ES-I3 (cell line): Measurements from ENCODE around the gene USP14.
"Not testable (repeated sequence)": the region's sequence is repeated elsewhere in the genome, so short reads cannot be mapped to it uniquely, and the experiment has no call there.

Experiments
- H3K36me3 ChIP-seq: 2 replicates; pipeline ENCODE4 v1.6.1; 2013; ENCODE audit warnings: mild to moderate bottlenecking, low read length, control low read depth, moderate library complexity; ENCODE audit not compliant: insufficient read depth
- H3K4me1 ChIP-seq: 2 replicates; pipeline ENCODE4 v1.6.1; 2013; ENCODE audit warnings: mild to moderate bottlenecking, control low read depth, low read length; ENCODE audit not compliant: insufficient read depth
- H3K9ac ChIP-seq: 2 replicates; pipeline ENCODE4 v1.6.1; 2013; ENCODE audit warnings: low read depth, mild to moderate bottlenecking, low read length, moderate library complexity
- H3K9me3 ChIP-seq: 2 replicates; pipeline ENCODE4 v1.6.1; 2013; ENCODE audit warnings: mild to moderate bottlenecking, low read length, moderate library complexity; ENCODE audit not compliant: control insufficient read depth, insufficient read depth

USP14 gene

DNA sequence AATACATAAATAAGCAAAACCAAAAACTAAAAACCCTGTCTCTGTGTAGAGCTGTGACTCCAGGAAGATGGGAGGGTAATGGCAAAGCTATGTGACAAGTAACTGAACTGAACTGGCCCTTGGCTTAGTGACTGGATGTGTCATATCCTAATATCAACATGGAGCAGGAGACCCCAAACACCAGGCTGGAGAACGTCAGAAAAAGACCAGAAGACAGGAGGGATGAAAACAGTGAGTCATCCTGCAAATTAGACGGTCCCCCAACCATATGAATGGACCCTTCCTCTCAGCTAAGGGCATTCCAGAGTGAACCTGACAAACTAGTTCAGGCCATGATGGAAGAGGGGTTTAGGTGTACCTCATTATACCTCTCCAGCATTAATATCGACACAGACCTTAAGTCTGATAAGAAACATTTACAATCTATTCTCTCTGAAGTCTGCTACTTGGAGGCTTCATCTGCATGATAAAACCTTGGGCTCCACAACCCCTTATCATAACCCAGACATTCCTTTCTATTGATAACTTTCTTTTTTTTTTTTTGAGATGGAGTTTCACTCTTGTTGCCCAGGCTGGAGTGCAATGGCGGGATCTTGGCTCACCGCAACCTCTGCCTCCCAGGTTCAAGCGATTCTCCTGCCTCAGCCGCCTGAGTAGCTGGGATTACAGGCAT, 15.6 kb upstream of the USP14 start:
- H3K9me3 ChIP-seq, H3K4me1 ChIP-seq, H3K9ac ChIP-seq, H3K36me3 ChIP-seq: not testable (repeated sequence)

DNA sequence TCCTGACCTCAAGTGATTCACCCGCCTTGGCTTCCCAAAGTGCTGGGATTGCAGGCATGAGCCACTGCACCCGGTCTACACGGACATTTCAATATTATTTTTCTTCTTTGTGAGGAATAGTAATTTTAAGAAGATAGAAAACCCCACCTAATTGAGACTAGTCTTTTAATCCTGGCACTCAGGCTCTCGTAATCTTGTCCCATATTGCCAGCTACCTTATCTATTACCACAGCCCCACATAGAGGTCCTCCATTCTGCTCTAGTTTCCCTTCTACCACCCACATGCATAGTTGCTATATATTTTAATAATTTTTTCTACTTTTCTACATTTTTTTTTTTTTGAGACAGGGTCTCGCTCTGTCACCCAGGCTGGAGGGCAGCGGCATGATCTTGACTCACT, 9.5 kb upstream of the USP14 start:
- Histone ChIP-seq H3K4me1 (no peaks in the 10 kb centered on the region), H3K36me3 (no peaks in the 10 kb centered on the region), H3K9me3 (no peaks in the 10 kb centered on the region), H3K9ac (no peak overlapping the region)

DNA sequence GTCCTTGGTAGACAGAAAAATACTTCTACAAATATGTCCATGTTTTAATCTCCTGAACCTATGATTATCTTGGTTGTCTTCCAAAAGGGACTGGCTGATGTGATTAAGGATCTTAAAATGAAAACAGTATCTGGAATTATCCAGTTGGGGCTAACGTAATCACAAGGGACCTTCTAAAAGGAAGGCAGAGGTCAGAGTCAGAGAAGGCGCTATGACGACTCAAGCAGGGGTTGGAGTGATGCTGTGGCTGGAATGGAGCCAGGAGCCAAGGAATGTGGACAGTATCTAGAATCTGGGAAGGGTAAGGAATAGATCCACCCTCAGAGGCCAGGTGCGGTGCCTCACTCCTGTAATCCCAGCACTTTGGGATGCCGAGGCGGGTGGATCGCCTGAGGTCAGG, 4.2 kb upstream of the USP14 start:
- Histone ChIP-seq H3K9ac (no peak overlapping the region), H3K36me3 (no peaks in the 10 kb centered on the region), H3K4me1 (no peaks in the 10 kb centered on the region), H3K9me3 (no peaks in the 10 kb centered on the region)

DNA sequence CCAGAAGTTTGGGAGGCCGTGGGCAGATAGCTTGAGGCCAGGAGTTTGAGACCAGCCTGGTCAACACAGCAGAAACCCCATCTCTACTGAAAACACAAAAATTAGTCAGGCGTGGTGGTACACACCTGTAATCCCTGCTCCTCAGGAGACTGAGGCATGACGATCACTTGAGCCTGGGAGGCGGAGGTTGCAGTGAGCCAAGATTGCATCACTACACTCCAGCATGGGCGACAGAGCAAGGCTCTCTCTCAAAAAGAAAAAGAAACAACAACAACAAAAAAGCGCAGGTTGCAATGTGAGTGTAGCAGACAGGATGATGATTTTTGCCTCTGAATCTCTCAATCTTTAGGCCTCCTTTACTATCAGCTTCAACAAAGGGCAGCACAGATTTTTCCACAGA, 2.7 kb upstream of the USP14 start:
- Histone ChIP-seq H3K4me1 (0 out of 2 replicates have a peak, but pooled peaks cover 5% of the 10 kb centered on the region), H3K36me3 (no peaks in the 10 kb centered on the region), H3K9me3 (no peaks in the 10 kb centered on the region), H3K9ac (no peak overlapping the region)

DNA sequence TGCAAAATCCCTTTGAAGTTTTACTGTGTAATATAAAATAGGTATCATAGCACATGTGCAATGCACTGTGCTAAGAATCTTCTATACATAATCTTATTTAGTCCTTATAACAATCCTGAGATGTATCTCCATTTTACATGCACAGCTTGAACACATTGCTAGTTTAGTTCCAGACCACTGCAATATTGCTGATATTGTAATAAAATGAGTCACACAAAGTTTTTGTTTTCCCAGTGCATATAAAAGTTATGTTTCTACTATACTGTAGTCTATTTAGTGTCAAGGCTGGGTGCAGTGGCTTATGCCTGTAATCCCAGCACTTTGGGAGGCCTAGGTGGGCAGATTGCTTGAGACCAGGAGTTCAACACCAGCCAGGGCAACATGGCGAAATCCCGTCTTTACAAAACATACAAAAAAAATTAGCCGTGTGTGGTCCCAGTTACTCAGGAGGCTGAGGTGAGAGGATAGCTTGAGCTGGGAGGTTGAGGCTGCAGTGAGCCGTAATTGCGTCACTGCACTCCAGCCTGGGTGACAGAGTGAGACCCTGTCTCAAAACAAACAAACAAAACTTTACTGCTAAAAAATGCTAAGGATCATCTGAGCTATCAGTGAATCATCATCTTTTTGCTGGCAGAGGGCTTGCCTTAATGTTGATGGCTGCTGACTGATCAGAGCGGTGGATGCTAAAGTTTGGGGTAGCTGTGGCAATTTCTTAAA, 1.7 kb upstream of the USP14 start:
- Histone ChIP-seq H3K36me3 (no peaks in the 10 kb centered on the region), H3K9me3 (no peaks in the 10 kb centered on the region), H3K9ac (no peak overlapping the region), H3K4me1 (0 out of 2 replicates have a peak, but pooled peaks cover 5% of the 10 kb centered on the region)

DNA sequence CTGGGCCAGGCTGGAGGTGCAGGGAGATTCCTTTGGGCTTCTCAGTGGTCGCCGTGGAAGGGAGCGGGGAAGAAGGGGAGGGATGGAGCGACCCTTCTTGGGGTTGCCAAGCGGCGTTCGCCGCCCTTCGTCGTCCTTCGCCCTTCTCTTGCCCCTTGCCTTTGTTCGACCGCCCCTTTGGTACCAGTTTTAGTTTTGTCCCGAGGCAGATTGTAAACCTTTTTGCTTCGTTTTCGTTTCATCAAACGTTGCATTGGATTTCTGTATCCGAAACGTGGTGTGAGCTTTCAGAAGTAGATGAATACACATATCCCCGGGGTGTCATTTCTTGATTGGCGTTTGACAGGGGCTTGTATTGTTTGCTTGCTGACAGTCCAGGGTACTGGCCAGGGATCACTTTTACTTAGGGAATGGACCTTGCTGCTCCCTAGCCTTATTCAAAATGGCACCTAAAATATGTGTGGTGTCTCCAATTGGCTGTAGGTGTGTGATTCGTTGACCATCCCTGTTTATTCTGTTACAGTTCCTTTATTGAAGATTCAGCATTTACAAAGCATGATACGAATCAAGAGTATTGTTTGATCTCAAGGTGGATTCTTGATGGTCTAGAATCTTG, 788 bp downstream of the USP14 start:
- no peaks in the 10 kb centered on the region for H3K9me3 ChIP-seq
- 0 out of 2 replicates have a peak, but pooled peaks cover 5% of the 10 kb centered on the region for H3K4me1 ChIP-seq
- H3K36me3 ChIP-seq = no peaks in the 10 kb centered on the region
- peak overlapping the region; percentile 83 for H3K9ac ChIP-seq

DNA sequence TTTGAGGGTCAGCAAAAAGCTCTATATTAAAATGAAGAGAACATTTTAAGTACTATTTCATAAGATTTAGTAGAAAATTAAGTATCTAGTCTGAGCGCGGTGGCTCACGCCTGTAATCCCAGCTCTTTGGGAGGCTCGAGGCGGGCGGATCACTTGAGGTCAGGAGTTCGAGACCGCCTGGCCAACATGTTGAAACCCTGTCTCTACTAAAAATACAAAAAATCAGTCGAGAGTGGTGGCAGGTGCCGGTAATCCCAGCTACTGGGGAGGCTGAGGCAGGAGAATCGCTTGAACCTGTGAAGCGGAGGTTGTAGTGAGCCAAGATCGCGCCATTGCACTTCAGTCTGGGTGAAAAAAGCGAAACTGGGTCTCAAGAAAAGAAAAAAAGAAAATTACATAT, 1.6 kb downstream of the USP14 start:
- peak overlapping the region; percentile 83; the same call in 1 of the 2 replicates for H3K9ac ChIP-seq
- no peaks in the 10 kb centered on the region for H3K36me3 ChIP-seq

DNA sequence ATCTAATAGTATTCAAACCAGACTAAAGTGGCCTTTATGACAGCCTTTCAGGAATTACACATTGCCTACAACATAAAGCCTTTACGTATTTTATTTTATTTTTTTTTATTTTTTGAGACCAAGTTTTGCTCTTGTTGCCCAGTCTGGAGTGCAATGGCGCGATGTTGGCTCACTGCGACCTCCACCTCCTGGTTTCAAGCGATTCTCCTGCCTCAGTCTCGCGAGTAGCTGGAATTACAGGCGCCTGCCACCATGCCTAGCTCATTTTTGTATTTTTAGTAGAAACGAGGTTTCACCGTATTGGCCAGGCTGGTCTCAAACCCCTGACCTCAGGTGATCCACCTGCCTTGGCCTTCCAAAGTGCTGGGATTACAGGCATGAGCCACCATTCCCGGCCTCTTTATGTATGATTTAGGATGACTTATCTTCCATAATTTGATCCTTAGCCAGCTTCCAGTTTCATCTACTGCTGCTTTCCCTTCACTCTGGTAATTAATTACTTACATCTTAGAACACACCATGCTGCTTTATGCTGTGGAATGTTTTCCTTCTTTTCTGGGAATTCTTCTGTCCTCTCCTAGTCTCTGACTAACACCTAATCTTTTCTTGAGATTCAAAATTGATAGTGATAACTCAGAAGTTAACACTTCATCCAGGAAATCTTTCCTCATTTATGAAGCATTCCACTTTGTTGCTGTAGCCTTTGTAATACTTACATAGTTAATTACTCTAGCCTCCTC, 2.6 kb downstream of the USP14 start:
- H3K9ac ChIP-seq = no peak overlapping the region
- no peaks in the 10 kb centered on the region for H3K9me3 ChIP-seq
- no peaks in the 10 kb centered on the region for H3K36me3 ChIP-seq
- H3K4me1 ChIP-seq = 0 out of 2 replicates have a peak, but pooled peaks cover 5% of the 10 kb centered on the region

More for the DNA sequence above, 1.6 kb downstream of the USP14 start:
- H3K9me3 ChIP-seq = no peaks in the 10 kb centered on the region
- H3K4me1 ChIP-seq = 0 out of 2 replicates have a peak, but pooled peaks cover 5% of the 10 kb centered on the region

DNA sequence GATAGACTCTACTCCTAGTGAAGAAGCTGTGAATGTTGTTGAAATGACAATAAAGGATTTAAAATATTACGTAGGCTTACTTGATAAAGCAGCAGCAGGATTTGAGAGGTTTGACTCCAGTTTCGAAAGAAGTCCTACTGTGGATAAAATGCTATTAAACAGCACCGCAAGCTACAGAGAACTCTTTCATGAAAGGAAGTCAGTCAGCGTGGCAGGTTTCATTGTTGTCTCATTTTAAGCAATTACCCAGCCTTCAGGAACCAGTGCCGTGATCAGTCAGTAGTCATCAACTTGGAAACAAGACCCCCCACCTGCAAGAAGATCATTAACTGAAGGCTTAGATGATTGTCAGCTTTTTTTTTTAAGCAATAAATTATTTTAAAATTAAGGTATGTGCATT, 14.0 kb downstream of the USP14 start:
- Histone ChIP-seq H3K36me3 (peaks cover 3% of the 10 kb centered on the region; the same call in 1 of the 2 replicates), H3K9ac (no peak overlapping the region)

DNA sequence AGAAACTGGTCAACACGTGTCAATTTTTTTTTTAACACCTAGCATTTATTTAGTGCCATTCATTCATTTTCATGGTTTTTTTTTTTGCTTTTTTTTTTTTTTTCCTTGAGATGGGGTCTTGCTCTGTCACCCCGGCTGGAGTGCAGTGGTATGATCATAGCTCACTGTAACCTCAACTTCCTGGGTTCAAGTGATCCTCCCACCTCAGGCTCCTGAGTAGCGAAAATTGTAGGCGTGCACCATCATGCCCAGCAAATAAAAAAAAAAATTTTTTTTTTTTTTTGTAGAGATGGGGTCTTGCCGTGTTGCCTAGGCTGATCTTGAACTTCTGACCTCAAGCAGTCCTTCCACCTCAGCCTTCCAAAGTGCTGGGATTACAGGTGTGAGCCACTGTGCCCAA, 21.1 kb downstream of the USP14 start:
- peaks cover 4% of the 10 kb centered on the region; the same call in 1 of the 2 replicates for H3K36me3 ChIP-seq
- no peak overlapping the region for H3K9ac ChIP-seq
- no peaks in the 10 kb centered on the region for H3K4me1 ChIP-seq
- no peaks in the 10 kb centered on the region for H3K9me3 ChIP-seq

More for the DNA sequence above, 14.0 kb downstream of the USP14 start:
- H3K4me1 ChIP-seq = no peaks in the 10 kb centered on the region
- H3K9me3 ChIP-seq = no peaks in the 10 kb centered on the region

DNA sequence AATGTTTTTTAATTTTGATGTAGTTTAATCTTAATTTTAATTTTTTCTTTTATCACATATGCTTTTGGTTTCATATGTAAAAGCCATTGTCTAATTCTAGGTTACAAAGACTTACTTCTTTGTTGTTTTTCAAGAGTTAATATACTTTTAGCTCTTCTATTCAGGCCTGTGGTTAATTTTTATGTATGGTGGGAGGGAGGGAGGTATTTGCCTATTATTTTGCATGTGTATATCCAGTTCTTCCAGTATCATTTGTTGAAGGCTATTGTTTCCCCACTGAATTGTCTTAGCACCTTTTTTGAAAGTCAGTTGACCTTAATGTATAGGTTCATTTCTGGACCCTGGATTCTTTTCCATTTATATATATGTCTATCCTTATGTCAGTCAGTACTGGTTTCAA, 23.4 kb downstream of the USP14 start:
- Histone ChIP-seq H3K36me3 (peaks cover 4% of the 10 kb centered on the region; the same call in 1 of the 2 replicates), H3K9me3 (no peaks in the 10 kb centered on the region), H3K4me1 (no peaks in the 10 kb centered on the region), H3K9ac (no peak overlapping the region)

DNA sequence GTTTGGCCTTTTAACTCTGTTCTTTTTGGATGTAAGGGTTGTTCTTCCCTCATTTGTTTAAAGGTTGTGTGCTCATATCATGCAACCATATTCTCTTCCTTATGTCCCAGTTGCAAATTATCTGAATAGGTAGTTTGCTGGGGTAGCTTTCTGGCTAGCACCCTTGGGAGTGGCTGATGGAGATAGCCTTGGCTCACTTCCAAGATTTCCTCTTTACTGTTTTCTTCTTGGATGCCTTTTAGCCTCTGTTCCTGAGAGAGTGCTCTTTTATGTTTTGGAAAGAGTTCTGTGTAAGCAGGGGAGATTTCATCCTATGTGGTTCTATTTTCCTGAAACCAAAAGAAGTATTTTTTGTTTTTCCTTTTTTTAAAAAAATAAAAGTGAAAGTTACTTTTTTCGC, 25.4 kb downstream of the USP14 start:
- peaks cover 1% of the 10 kb centered on the region; the same call in 1 of the 2 replicates for H3K36me3 ChIP-seq
- no peaks in the 10 kb centered on the region for H3K4me1 ChIP-seq
- H3K9ac ChIP-seq = no peak overlapping the region
- no peaks in the 10 kb centered on the region for H3K9me3 ChIP-seq

DNA sequence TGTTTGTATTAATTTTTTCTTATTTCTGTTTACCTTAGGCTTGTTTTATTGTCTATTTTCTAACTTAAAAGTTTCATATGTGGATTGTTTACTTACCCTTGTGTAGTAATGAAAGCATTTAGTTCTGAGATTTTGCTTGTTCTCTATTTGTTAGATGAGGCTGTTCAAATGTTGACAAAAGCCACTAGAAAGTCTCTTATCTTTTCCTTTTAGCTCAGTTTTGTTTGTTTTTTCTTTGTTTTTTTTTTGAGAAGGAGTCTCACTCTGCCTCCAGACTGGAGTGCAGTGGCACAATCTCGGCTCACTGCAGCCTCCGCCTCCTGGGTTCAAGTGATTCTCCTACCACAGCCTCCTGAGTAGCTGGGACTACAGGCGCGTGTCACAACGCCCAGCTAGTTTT, 30.9 kb downstream of the USP14 start:
- Histone ChIP-seq H3K9ac (no peak overlapping the region), H3K4me1 (no peaks in the 10 kb centered on the region), H3K9me3 (no peaks in the 10 kb centered on the region), H3K36me3 (no peaks in the 10 kb centered on the region)

DNA sequence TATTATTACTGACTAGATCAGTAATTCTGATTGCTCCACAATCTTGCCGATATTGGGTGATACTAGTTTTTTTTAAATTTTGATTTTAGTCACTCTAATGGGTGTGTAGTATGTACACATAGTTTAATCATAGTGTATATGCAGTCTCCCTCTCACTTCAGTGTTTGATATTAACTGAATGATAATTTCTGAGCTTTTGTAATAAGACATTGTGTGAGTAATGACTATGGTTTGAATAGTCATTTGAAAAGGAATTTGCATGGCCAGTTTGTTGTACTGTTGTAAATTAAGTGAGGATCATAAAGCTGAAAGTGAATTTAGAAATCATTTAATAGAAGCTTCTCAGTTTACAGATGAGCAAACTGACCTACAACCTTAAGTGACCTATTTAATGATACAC, 33.4 kb downstream of the USP14 start:
- Histone ChIP-seq H3K9ac (no peak overlapping the region), H3K4me1 (no peaks in the 10 kb centered on the region), H3K9me3 (no peaks in the 10 kb centered on the region), H3K36me3 (0 out of 2 replicates have a peak, but pooled peaks cover 4% of the 10 kb centered on the region)
